ENCODE data around the gene STK35. TPM values are rescaled to one million over a fixed set of nuclear protein-coding genes. Genes with fewer than 3 reads are reported as not detected.
"Not testable (repeated sequence)": the region's sequence is repeated elsewhere in the genome, so short reads cannot be mapped to it uniquely, and the experiment has no call there.

Gene STK35
- total RNA-seq, 1 donor from 2014 or later = 16.3 TPM

- Mint-ChIP-seq H3K27ac (ENCODE audit: unreplicated experiment) (no peak overlapping the region), H3K9me3 (ENCODE audit: unreplicated experiment) (no peaks in the 10 kb centered on the region), H3K27me3 (ENCODE audit: unreplicated experiment) (peaks cover 23% of the 10 kb centered on the region), H3K4me1 (ENCODE audit: unreplicated experiment) (peaks cover 3% of the 10 kb centered on the region), H3K4me3 (ENCODE audit: unreplicated experiment) (no peak overlapping the region), H3K36me3 (ENCODE audit: unreplicated experiment) (no peaks in the 10 kb centered on the region)
- no peak for TF ChIP-seq CTCF (IDR thresholded peaks at IDR 0.05)
- DNase-seq (ENCODE audit: extremely low spot score, unreplicated experiment) = no peak
Measured at GRCh38 chr20:2168946-2169345, 67.3 kb downstream of the STK35 start.

GRCh38 chr20:2169456-2170088 is 67.9 kb downstream of the STK35 start:
- Mint-ChIP-seq H3K36me3 (ENCODE audit: unreplicated experiment) (no peaks in the 10 kb centered on the region), H3K9me3 (ENCODE audit: unreplicated experiment) (no peaks in the 10 kb centered on the region), H3K4me1 (ENCODE audit: unreplicated experiment) (peaks cover 3% of the 10 kb centered on the region), H3K27ac (ENCODE audit: unreplicated experiment) (no peak overlapping the region), H3K4me3 (ENCODE audit: unreplicated experiment) (no peak overlapping the region), H3K27me3 (ENCODE audit: unreplicated experiment) (peaks cover 26% of the 10 kb centered on the region)
- TF ChIP-seq CTCF (IDR thresholded peaks at IDR 0.05) = no peak
- no peak for DNase-seq (ENCODE audit: extremely low spot score, unreplicated experiment)

- no peak for TF ChIP-seq CTCF (IDR thresholded peaks at IDR 0.05)
- H3K4me3 Mint-ChIP-seq (ENCODE audit: unreplicated experiment) = no peak overlapping the region
- no peak overlapping the region for H3K27ac Mint-ChIP-seq (ENCODE audit: unreplicated experiment)
- peaks cover 27% of the 10 kb centered on the region for H3K27me3 Mint-ChIP-seq (ENCODE audit: unreplicated experiment)
- H3K36me3 Mint-ChIP-seq (ENCODE audit: unreplicated experiment) = no peaks in the 10 kb centered on the region
- DNase-seq (ENCODE audit: extremely low spot score, unreplicated experiment) = no peak
- H3K4me1 Mint-ChIP-seq (ENCODE audit: unreplicated experiment) = peaks cover 3% of the 10 kb centered on the region
- H3K9me3 Mint-ChIP-seq (ENCODE audit: unreplicated experiment) = no peaks in the 10 kb centered on the region
Measured at GRCh38 chr20:2170404-2170803, 68.8 kb downstream of the STK35 start.

GRCh38 chr20:2171266-2171790 is 69.7 kb downstream of the STK35 start:
- TF ChIP-seq CTCF (IDR thresholded peaks at IDR 0.05) = no peak
- Mint-ChIP-seq H3K27ac (ENCODE audit: unreplicated experiment) (no peak overlapping the region), H3K4me1 (ENCODE audit: unreplicated experiment) (peaks cover 3% of the 10 kb centered on the region), H3K9me3 (ENCODE audit: unreplicated experiment) (no peaks in the 10 kb centered on the region), H3K4me3 (ENCODE audit: unreplicated experiment) (no peak overlapping the region), H3K36me3 (ENCODE audit: unreplicated experiment) (no peaks in the 10 kb centered on the region), H3K27me3 (ENCODE audit: unreplicated experiment) (peaks cover 31% of the 10 kb centered on the region)
- no peak for DNase-seq (ENCODE audit: extremely low spot score, unreplicated experiment)

- not testable (repeated sequence) for H3K4me1 Mint-ChIP-seq (ENCODE audit: unreplicated experiment); DNase-seq (ENCODE audit: extremely low spot score, unreplicated experiment); H3K9me3 Mint-ChIP-seq (ENCODE audit: unreplicated experiment); H3K4me3 Mint-ChIP-seq (ENCODE audit: unreplicated experiment); H3K36me3 Mint-ChIP-seq (ENCODE audit: unreplicated experiment); H3K27ac Mint-ChIP-seq (ENCODE audit: unreplicated experiment)
- H3K27me3 Mint-ChIP-seq (ENCODE audit: unreplicated experiment) = peaks cover 31% of the 10 kb centered on the region
Measured at GRCh38 chr20:2171840-2172239, 70.2 kb downstream of the STK35 start.
